ENCODE measurements around the gene LINGO1. TPM values are rescaled to one million over a fixed set of nuclear protein-coding genes. Genes with fewer than 3 reads are reported as not detected.

Gene LINGO1
- total RNA-seq, 1 experiment from 2014 or later: not detected

DNA sequence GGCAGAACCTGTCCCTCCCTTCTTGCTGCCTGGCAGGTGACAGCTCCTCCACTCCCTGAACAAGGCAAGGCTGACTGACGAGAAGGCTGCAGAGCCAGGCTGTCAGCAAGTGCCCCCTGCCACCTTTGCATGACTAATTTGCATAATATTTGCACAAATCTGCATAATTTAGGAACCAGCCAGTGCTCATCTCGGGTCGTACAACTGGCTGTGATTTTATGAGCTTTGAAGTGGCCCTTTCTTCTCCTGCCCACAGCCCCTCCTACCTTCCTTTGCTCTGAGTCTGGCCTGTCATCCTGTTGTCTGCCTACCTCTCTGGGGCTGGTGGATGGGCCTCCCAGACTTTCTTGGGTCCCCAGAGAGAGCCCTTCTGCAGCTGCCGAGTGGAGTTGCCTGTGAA lies 58.9 kb downstream of the LINGO1 start:
- DNase-seq (ENCODE audit: low read depth): no peak

- no peak for DNase-seq (ENCODE audit: low read depth)
Measured at GRCh38 chr15:77572186-77572585, 60.5 kb downstream of the LINGO1 start.

DNA sequence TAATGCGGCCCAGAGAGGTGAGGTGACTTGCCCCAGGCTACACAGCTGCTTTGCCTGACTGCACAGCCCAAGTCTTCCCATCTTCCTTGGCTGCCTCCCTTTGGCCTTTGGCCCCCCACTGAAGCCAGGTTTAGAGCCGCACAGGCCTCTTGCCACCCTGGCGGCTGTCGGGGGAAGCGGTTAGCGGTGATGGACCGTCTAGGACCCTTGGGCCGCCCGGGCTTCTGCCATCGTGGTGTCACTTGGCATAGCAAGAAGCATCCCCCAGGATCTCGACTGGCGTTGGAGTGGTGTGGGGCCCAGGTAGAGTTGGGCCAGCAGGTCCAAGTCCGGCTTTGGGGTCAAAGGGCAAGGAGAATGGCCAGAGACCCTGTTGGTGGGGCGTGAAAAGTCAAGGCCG lies 61.0 kb downstream of the LINGO1 start:
- no peak for DNase-seq (ENCODE audit: low read depth)

DNA sequence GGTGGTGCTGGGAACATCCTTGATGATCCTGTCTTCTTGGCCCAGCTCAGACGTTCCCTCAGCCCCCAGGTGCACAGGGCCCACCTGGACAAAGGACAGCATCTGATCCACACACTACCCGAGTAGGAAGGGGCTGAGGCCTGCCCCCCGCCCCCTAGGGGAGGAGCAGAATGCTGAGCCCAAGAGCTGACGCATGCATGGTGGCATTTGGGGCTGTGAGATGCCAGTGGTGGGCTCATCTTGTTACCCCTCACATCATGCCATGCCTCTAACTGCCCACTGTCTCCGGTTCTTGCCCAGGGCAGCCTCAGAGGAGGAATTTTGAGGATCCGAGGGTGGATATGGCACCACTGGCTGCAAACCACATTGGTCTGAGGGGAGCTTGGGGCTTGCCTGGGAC lies 61.5 kb downstream of the LINGO1 start:
- DNase-seq (ENCODE audit: low read depth): no peak

DNA sequence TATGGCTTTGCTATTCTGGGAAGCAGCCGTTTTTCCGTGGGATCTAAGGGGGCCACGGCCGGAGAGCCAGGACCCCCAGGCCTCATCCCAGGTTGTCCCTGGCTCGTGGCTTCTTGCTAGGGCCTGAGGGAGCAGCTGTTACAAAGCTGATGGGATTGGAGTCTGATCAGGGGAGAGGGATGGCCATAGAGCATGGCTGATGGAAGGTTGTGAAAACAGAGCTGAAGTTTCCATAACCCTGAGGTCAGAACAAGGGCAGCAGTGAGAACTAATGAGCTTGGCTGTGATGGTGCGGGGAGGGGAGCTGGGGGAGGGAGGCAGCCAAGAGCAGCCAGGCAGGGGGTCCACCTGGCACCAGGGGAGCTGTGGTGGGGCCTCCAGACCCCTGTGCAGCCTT lies 63.0 kb downstream of the LINGO1 start:
- DNase-seq (ENCODE audit: low read depth): no peak

DNA sequence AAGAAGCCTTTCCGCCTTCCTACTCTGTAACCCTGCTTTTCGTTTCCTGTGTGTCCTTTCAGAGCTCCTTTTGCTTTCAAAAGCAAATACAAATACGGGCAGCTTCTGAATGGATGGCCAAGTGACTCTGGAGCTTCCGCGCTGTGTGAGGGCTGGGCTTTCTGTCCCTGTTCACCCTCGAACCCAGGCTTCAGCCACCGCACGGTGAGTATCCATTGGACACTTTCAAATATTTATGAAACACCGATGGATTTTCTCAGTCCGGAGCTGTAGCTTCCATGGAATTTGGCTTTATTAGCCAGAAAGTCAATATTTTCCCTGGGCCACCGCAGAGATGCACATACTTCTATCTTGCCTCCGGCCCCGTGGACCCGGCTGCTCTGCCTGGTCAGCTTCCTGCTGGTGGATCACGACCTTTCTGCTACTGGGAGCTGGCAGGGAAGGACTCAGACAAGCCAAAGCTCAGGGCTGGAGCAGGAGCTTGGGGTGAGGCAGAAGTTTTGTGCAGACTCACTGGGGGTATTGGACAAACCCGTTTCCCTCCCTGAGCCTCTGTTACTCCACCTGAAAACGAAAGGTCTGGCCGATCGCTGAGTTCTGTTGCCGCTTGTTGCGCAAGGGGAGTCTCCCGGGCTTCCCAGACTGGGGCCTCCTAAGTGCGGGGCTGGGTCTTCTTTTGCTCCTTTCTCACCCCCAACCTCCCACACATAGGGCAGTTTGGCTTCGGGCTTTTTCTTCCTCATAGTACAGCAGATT lies 63.6 kb downstream of the LINGO1 start:
- no peak for DNase-seq (ENCODE audit: low read depth)

GRCh38 chr15:77568014-77568972 lies 64.4 kb downstream of the LINGO1 start:
- no peak for DNase-seq (ENCODE audit: low read depth)

- DNase-seq (ENCODE audit: low read depth): no peak
Measured at GRCh38 chr15:77567202-77567601, 65.5 kb downstream of the LINGO1 start.

DNA sequence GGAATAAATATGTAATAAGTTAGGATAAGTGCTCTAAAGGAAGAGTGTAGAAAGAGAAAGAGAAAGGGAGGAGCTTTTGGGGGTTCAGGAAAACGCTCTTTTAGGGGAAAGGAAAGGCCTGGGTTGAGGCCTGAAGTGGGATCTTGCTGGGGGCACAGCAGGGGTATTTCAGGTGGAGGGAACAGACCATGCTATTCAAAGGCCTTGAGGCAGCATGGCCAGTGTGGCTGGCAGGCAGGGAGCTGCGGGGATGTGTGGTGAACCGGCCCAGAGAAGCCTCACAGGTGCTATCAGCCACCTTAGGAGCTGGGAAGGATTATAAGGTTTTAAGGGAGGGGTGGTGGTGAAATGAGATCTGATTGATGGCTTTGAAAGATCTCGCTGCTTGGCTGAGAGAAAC lies 66.6 kb downstream of the LINGO1 start:
- DNase-seq (ENCODE audit: low read depth): no peak

- no peak for DNase-seq (ENCODE audit: low read depth)
Measured at GRCh38 chr15:77565378-77565915, 67.3 kb downstream of the LINGO1 start.

GRCh38 chr15:77564938-77565337 lies 67.8 kb downstream of the LINGO1 start:
- DNase-seq (ENCODE audit: low read depth): no peak

DNA sequence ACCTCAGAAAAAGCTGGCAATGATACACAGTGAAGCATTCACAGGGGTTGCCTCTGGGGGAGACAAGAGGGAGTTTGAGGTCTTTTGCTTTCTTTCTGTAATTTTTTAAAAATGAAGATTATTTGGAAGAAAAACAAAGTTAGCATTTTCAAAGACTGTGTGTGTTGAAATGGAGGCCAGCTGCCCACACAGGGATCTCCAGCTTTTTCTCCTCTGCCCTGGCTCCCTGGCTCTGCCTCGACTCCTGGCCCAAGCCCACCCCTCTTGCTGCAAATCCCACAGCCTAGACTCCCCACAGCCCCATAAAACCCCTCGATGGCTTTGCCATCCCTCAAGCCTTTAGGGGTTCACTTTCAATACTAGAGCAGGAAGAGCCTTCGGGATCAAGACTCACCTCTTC lies 68.4 kb downstream of the LINGO1 start:
- DNase-seq (ENCODE audit: low read depth): no peak

GRCh38 chr15:77563623-77564156 lies 69.0 kb downstream of the LINGO1 start:
- no peak for DNase-seq (ENCODE audit: low read depth)

Other genes with a start within 250 kb of the LINGO1 start
- 10.3 and 12.4 TPM in 2 replicates for gene PEAK1, start 212.8 kb downstream of the LINGO1 start, total RNA-seq (2014; rRNA removed; shearing (Covaris generic))
- 23.6 and 51.2 TPM in 2 replicates for gene HMG20A, start 212.0 kb downstream of the LINGO1 start, total RNA-seq (2014; rRNA removed; shearing (Covaris generic))

Measured in M059J (cell line).